ENCODE measurements around the gene FOXM1. TPM values are rescaled to one million over a fixed set of nuclear protein-coding genes. Genes with fewer than 3 reads are reported as not detected.

The FOXM1 gene
- total and polyA plus RNA-seq, 2 of the 13 experiments (the other 11 are each of a cell fraction or from before 2014, with no cell fraction given) = 17.1 to 25.9 TPM

GRCh38 chr12:2890388-2891239, 13.6 kb upstream of the FOXM1 start, which contains the start of gene TULP3 (continued):
- TF ChIP-seq ZBED4 (CRISPR knock-in tag; IDR thresholded peaks at IDR 0.05; ENCODE audit: borderline replicate concordance) (no peak; the same call in 1 of the 2 replicates), ZNF138 (CRISPR knock-in tag; IDR thresholded peaks at IDR 0.05; ENCODE audit: low read depth) (no peak), ZSCAN21 (CRISPR knock-in tag; IDR thresholded peaks at IDR 0.05; ENCODE audit: borderline replicate concordance) (peak; percentile 35; the same call in 1 of the 2 replicates), MED8 (CRISPR knock-in tag; IDR thresholded peaks at IDR 0.05; ENCODE audit: insufficient replicate concordance) (no peak), NFYB (CRISPR knock-in tag; IDR thresholded peaks at IDR 0.05) (peak; percentile 94), RORA (CRISPR knock-in tag; IDR thresholded peaks at IDR 0.05) (no peak), ZNF30 (CRISPR knock-in tag; IDR thresholded peaks at IDR 0.05) (peak; percentile 91; the same call in 1 of the 2 replicates), HOXA3 (CRISPR knock-in tag; IDR thresholded peaks at IDR 0.05) (peak; percentile 82), MEIS1 (CRISPR knock-in tag; IDR thresholded peaks at IDR 0.05; ENCODE audit: borderline replicate concordance) (no peak; the same call in 1 of the 2 replicates), JUN (CRISPR knock-in tag; IDR thresholded peaks at IDR 0.05) (no peak), PRDM4 (CRISPR knock-in tag; IDR thresholded peaks at IDR 0.05; ENCODE audit: borderline replicate concordance) (no peak), ZNF781 (CRISPR knock-in tag; IDR thresholded peaks at IDR 0.05; ENCODE audit: borderline replicate concordance, not compliant biosample characterization) (no peak), HCFC1 (IDR thresholded peaks at IDR 0.05; ENCODE audit: low read depth, low read length) (no peak; the same call in 1 of the 2 replicates), TCF7 (IDR thresholded peaks at IDR 0.05; ENCODE audit: low read depth) (no peak), PAWR (CRISPR knock-in tag; IDR thresholded peaks at IDR 0.05; ENCODE audit: borderline replicate concordance) (no peak), ZNF776 (CRISPR knock-in tag; IDR thresholded peaks at IDR 0.05) (0 out of 2 replicates have a peak, but pooled peaks have one; percentile 53), ZUFSP (CRISPR knock-in tag; IDR thresholded peaks at IDR 0.05; ENCODE audit: borderline replicate concordance) (no peak)
